ENCODE results near the gene ABCA9. TPM values are rescaled to one million over a fixed set of nuclear protein-coding genes. Genes with fewer than 3 reads are reported as not detected.

Gene ABCA9
- total RNA-seq, 1 experiment from 2014 or later, result not detected

DNA sequence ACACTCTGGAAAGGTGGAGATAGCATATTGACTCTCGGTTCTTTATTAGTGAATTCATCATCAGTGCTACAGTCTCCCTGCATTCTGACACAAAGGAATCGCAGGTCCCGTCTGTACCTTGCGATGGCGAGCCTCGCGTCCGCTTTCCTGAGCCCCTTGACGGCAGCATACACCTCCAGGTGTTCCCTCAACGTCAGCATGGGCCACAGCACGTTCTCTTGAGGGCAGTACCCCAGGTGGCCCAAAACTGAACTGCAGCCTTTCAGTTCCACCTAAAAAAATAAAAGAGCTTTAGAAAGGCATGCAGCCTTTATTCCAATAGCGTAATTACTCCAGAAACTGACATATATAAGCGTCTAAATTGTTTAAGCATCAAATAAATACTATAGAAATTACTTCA lies 24.2 kb upstream of the ABCA9 start:
- Mint-ChIP-seq H3K4me1 (peaks cover 3% of the 10 kb centered on the region; the same call in 1 of the 2 replicates), H3K36me3 (no peaks in the 10 kb centered on the region), H3K9me3 (peaks cover 13% of the 10 kb centered on the region), H3K27ac (no peak overlapping the region), H3K4me3 (no peak overlapping the region), H3K27me3 (ENCODE audit: low read depth) (peaks cover 2% of the 10 kb centered on the region; the same call in 1 of the 2 replicates)
- ATAC-seq (peak; percentile 100), DNase-seq (ENCODE audit: low spot score) (peak; percentile 79)
- peak; percentile 68 for TF ChIP-seq CTCF (IDR thresholded peaks at IDR 0.05)
- no peak for TF ChIP-seq TEAD4 (CRISPR knock-in tag; IDR thresholded peaks at IDR 0.05)
- TF ChIP-seq, protein P1, sequence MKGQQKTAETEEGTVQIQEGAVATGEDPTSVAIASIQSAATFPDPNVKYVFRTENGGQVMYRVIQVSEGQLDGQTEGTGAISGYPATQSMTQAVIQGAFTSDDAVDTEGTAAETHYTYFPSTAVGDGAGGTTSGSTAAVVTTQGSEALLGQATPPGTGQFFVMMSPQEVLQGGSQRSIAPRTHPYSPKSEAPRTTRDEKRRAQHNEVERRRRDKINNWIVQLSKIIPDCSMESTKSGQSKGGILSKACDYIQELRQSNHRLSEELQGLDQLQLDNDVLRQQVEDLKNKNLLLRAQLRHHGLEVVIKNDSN (CRISPR knock-in tag; IDR thresholded peaks at IDR 0.05), result no peak
- no peak for TF ChIP-seq JUN (CRISPR knock-in tag; IDR thresholded peaks at IDR 0.05)
- TF ChIP-seq, protein P2, sequence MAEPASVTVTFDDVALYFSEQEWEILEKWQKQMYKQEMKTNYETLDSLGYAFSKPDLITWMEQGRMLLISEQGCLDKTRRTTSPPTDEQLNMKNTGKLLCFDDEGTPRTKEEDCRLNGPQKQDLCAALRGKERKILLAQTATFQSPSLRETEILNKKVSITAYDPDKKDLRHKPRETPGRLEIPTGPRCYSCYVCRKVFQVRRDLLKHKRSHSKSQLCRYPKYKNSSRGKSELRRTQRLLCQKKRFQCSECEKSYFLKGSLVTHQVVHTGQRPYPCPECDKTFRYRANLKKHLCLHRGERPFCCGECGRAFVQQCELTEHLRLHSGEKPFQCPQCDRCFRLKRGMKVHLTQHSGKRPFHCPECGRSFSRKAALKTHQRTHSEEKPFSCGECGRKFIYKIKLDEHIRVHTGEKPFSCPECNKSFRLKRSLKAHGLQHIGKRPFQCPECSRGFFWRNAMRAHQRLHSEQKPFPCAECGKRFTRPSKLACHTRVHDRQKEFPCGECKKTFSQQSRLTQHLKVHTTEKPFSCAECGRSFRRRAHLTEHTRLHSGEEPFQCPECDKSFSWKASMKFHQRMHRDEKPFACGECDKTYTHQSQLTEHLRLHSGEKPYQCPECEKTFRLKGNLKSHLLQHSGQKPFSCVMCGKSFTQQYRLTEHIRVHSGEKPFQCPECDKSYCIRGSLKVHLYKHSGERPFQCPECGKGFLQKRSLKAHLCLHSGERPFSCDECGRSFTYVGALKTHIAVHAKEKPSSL (CRISPR knock-in tag; conservative IDR thresholded peaks at IDR 0.05), result no peak
- no peak for TF ChIP-seq HMGXB4 (CRISPR knock-in tag; IDR thresholded peaks at IDR 0.05)
- ChIA-PET CTCF (interaction anchor here (0.6 to 1.2 kb wide), 37 partner anchors 9 to 313 kb away, joined by 3 to 10 read pairs (median 4); partner anchors contain the start of gene ABCA6), POLR2A (interaction anchor here (0.8 kb wide), 1 partner anchor 153 kb away, joined by 3 read pairs; no protein-coding TSS in a partner anchor)

- H3K27ac Mint-ChIP-seq, result no peak overlapping the region
- peaks cover 3% of the 10 kb centered on the region; the same call in 1 of the 2 replicates for H3K4me1 Mint-ChIP-seq
- H3K27me3 Mint-ChIP-seq (ENCODE audit: low read depth), result peaks cover 2% of the 10 kb centered on the region; the same call in 1 of the 2 replicates
- no peak for ATAC-seq
- H3K36me3 Mint-ChIP-seq, result no peaks in the 10 kb centered on the region
- DNase-seq (ENCODE audit: low spot score), result no peak
- POLR2A ChIA-PET, result no interaction called here
- CTCF ChIA-PET, result no interaction called here
- H3K9me3 Mint-ChIP-seq, result peaks cover 13% of the 10 kb centered on the region
- no peak overlapping the region for H3K4me3 Mint-ChIP-seq
- no peak for TF ChIP-seq JAZF1 (CRISPR knock-in tag; IDR thresholded peaks at IDR 0.05)
- no peak for TF ChIP-seq MXD4 (CRISPR knock-in tag; IDR thresholded peaks at IDR 0.05; ENCODE audit: borderline replicate concordance)
- no peak for TF ChIP-seq ZNF423 (CRISPR knock-in tag; IDR thresholded peaks at IDR 0.05)
- no peak for TF ChIP-seq TP53 (CRISPR knock-in tag; IDR thresholded peaks at IDR 0.05)
- TF ChIP-seq ESRRA (CRISPR knock-in tag; IDR thresholded peaks at IDR 0.05; ENCODE audit: borderline replicate concordance), result no peak
- no peak for TF ChIP-seq SOX15 (CRISPR knock-in tag; IDR thresholded peaks at IDR 0.05)
- TF ChIP-seq ETV6 (CRISPR knock-in tag; IDR thresholded peaks at IDR 0.05), result no peak
- no peak for TF ChIP-seq NR3C1 (CRISPR knock-in tag; conservative IDR thresholded peaks at IDR 0.05; ENCODE audit: low read depth)
- TF ChIP-seq ZNF396 (CRISPR knock-in tag; IDR thresholded peaks at IDR 0.05; ENCODE audit: borderline replicate concordance), result no peak
- no peak for TF ChIP-seq ZNF416 (CRISPR knock-in tag; IDR thresholded peaks at IDR 0.05)
- no peak for TF ChIP-seq RORB (CRISPR knock-in tag; IDR thresholded peaks at IDR 0.05)
- no peak for TF ChIP-seq FOXJ3 (CRISPR knock-in tag; IDR thresholded peaks at IDR 0.05; ENCODE audit: borderline replicate concordance)
- no peak for TF ChIP-seq USF2 (CRISPR knock-in tag; IDR thresholded peaks at IDR 0.05)
- no peak for TF ChIP-seq NFYB (CRISPR knock-in tag; conservative IDR thresholded peaks at IDR 0.05; ENCODE audit: low read depth)
- no peak for TF ChIP-seq NR2C2 (CRISPR knock-in tag; IDR thresholded peaks at IDR 0.05)
- TF ChIP-seq, protein P3, sequence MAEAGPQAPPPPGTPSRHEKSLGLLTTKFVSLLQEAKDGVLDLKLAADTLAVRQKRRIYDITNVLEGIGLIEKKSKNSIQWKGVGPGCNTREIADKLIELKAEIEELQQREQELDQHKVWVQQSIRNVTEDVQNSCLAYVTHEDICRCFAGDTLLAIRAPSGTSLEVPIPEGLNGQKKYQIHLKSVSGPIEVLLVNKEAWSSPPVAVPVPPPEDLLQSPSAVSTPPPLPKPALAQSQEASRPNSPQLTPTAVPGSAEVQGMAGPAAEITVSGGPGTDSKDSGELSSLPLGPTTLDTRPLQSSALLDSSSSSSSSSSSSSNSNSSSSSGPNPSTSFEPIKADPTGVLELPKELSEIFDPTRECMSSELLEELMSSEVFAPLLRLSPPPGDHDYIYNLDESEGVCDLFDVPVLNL (CRISPR knock-in tag; IDR thresholded peaks at IDR 0.05; ENCODE audit: borderline replicate concordance, low read depth), result no peak
- no peak for TF ChIP-seq HMGXB4 (CRISPR knock-in tag; IDR thresholded peaks at IDR 0.05)
Observed at GRCh38 chr17:69082696-69083095, 22.0 kb upstream of the ABCA9 start.
